Testis (tissue), 2 donors: ENCODE results near the gene RCAN2.

Source experiments
- CTCF ChIP-seq, 3 experiments: fragments of 450-650 bp in 2 of 3; fragments of 200-600 bp in 1 of 3; sonication (generic) in 1 of 3; IDR thresholded peaks; one replicate each; pipeline ENCODE4 v1.5.1; 2016 to 2019; ENCODE audit warnings: antibody characterized with exemption in 3 of 3, mild to moderate bottlenecking in 2 of 3, moderate library complexity in 1 of 3
- POLR2A ChIP-seq: fragments of 450-650 bp; IDR thresholded peaks from one replicate; pipeline ENCODE4 v1.6.1; 2017; ENCODE audit warnings: antibody characterized with exemption, mild to moderate bottlenecking, moderate library complexity

DNA sequence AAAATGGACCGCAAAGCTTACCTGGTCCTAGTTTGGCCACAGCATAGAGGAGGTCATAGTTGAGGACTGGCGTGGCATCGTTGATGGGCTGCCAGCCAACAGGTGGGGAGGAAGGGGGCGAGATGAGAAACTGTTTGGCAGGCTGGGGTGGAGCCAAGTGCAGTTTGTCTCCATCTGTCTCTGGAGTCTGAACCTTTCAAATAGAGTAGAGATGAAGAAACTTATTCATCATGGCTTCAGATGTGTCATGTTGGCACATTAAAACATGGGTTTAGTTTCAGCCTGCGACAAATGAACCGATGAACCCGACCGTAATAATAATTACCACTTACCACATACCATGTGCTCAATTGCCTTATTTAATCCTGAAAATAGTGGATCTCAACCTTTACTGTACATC is 244.5 kb downstream of the RCAN2 start:
- no peak for TF ChIP-seq CTCF (IDR thresholded peaks at IDR 0.05)
- TF ChIP-seq POLR2A, result no peak
